ENCODE data around the gene EOGT. TPM values are rescaled to one million over a fixed set of nuclear protein-coding genes. Genes with fewer than 3 reads are reported as not detected.

EOGT gene
- total RNA-seq, 1 donor from 2014 or later, result 8.9 TPM

- peaks cover 21% of the 10 kb centered on the region for H3K36me3 Mint-ChIP-seq
- peaks cover 30% of the 10 kb centered on the region for H3K4me1 Mint-ChIP-seq
- TF ChIP-seq CTCF (IDR thresholded peaks at IDR 0.05; ENCODE audit: unreplicated experiment), result no peak
- peak; percentile 96 to 98 for DNase-seq (ENCODE audit: low spot score in 2 of 2, unreplicated experiment in 2 of 2)
- H3K9me3 Mint-ChIP-seq, result no peaks in the 10 kb centered on the region
- no peaks in the 10 kb centered on the region for H3K27me3 Mint-ChIP-seq (ENCODE audit: low read depth)
- peak within 1 kb of the TSS; percentile 99 for H3K4me3 Mint-ChIP-seq
- peak within 1 kb of the TSS; percentile 100 for H3K27ac Mint-ChIP-seq
Measured at GRCh38 chr3:69051756-69052471, 38.4 kb upstream of the EOGT start, which contains the start of gene TMF1. Gene TMF1 (minus strand): TSS chr3:69052333. CDS start chr3:69052086, 247 bp downstream.

GRCh38 chr3:69048990-69049389 is 35.5 kb upstream of the EOGT start:
- no peaks in the 10 kb centered on the region for H3K9me3 Mint-ChIP-seq
- H3K4me1 Mint-ChIP-seq, result peaks cover 30% of the 10 kb centered on the region
- no peaks in the 10 kb centered on the region for H3K27me3 Mint-ChIP-seq (ENCODE audit: low read depth)
- peaks cover 20% of the 10 kb centered on the region for H3K36me3 Mint-ChIP-seq
- no peak overlapping the region for H3K4me3 Mint-ChIP-seq
- TF ChIP-seq CTCF (IDR thresholded peaks at IDR 0.05; ENCODE audit: unreplicated experiment), result no peak
- no peak overlapping the region for H3K27ac Mint-ChIP-seq
- DNase-seq (ENCODE audit: low spot score in 2 of 2, unreplicated experiment in 2 of 2), result no peak

GRCh38 chr3:69044608-69045007 is 31.1 kb upstream of the EOGT start:
- peaks cover 12% of the 10 kb centered on the region for H3K4me1 Mint-ChIP-seq
- DNase-seq (ENCODE audit: low spot score in 2 of 2, unreplicated experiment in 2 of 2), result no peak
- no peak for TF ChIP-seq CTCF (IDR thresholded peaks at IDR 0.05; ENCODE audit: unreplicated experiment)

GRCh38 chr3:69033470-69033869 is 20.0 kb upstream of the EOGT start:
- TF ChIP-seq CTCF (IDR thresholded peaks at IDR 0.05; ENCODE audit: unreplicated experiment), result no peak
- Mint-ChIP-seq H3K4me1 (no peaks in the 10 kb centered on the region), H3K4me3 (no peak overlapping the region), H3K36me3 (peaks cover 47% of the 10 kb centered on the region), H3K9me3 (no peaks in the 10 kb centered on the region), H3K27me3 (ENCODE audit: low read depth) (no peaks in the 10 kb centered on the region), H3K27ac (no peak overlapping the region)
- DNase-seq (ENCODE audit: low spot score in 2 of 2, unreplicated experiment in 2 of 2), result no peak

More at GRCh38 chr3:69044608-69045007, 31.1 kb upstream of the EOGT start:
- Mint-ChIP-seq H3K36me3 (peaks cover 30% of the 10 kb centered on the region), H3K4me3 (no peak overlapping the region), H3K27ac (no peak overlapping the region), H3K9me3 (no peaks in the 10 kb centered on the region), H3K27me3 (ENCODE audit: low read depth) (no peaks in the 10 kb centered on the region)

GRCh38 chr3:69032737-69033136 is 19.3 kb upstream of the EOGT start:
- no peaks in the 10 kb centered on the region for H3K4me1 Mint-ChIP-seq
- peaks cover 48% of the 10 kb centered on the region for H3K36me3 Mint-ChIP-seq
- TF ChIP-seq CTCF (IDR thresholded peaks at IDR 0.05; ENCODE audit: unreplicated experiment), result no peak
- H3K27ac Mint-ChIP-seq, result no peak overlapping the region
- no peaks in the 10 kb centered on the region for H3K27me3 Mint-ChIP-seq (ENCODE audit: low read depth)
- H3K4me3 Mint-ChIP-seq, result no peak overlapping the region
- no peak for DNase-seq (ENCODE audit: low spot score in 2 of 2, unreplicated experiment in 2 of 2)
- no peaks in the 10 kb centered on the region for H3K9me3 Mint-ChIP-seq
